K562 (cell line): ENCODE results near the gene FBXL12. TPM values are rescaled to one million over a fixed set of nuclear protein-coding genes. Genes with fewer than 3 reads are reported as not detected.

Experiments
- GABPA ChIP-seq: fragments of 200-800 bp; sonication (Bioruptor generic); conservative IDR thresholded peaks from 2 replicates; pipeline ENCODE4 v1.6.1; 2016; ENCODE audit warnings: low read depth, missing genetic modification characterization, missing compliant biosample characterization
- NRF1 ChIP-seq, 2 experiments: fragments of 450-650 bp; IDR thresholded peaks in 1 of 2; conservative IDR thresholded peaks in 1 of 2; 2 replicates each; pipeline ENCODE4 v1.6.1; 2014; ENCODE audit warnings: mild to moderate bottlenecking in 2 of 2
- SIN3A ChIP-seq, 2 experiments: fragments of 150-350 bp in 1 of 2; IDR thresholded peaks; 2 replicates each; pipeline ENCODE4 v1.6.1; 2011 to 2016; ENCODE audit warnings: borderline replicate concordance in 2 of 2, low read depth in 2 of 2, low read length in 2 of 2, mild to moderate bottlenecking in 2 of 2, moderate library complexity in 2 of 2; ENCODE audit not compliant: control insufficient read depth in 1 of 2
- ZNF232 ChIP-seq: sonication (generic); formaldehyde crosslinking; IDR thresholded peaks from 2 replicates; pipeline ENCODE4 v1.8.0; 2022; ENCODE audit warnings: mild to moderate bottlenecking, missing genetic modification reagents
- polyA plus RNA-seq, 8 experiments: library from polyadenylated mRNA; depleted of rRNA in 4 of 8; stranded (reverse) in 5 of 8; unstranded in 3 of 8; fragments of >200 nt; fragmentation: Nextera tagmentation in 2 of 8; fragmentation: Illumina TruSeq in 1 of 8; extraction: Ambion mirVana in 2 of 8; extraction: Trizol in 1 of 8; gene quantifications; 2 replicates each; pipeline versions ENCODE4 v1.2.1 to v1.2.3, GENCODE V29; 2011 to 2014; ENCODE audit warnings: inconsistent platforms in 1 of 8, missing spikeins in 1 of 8
- total RNA-seq, 7 experiments: library from RNA; depleted of rRNA in 6 of 7; stranded (reverse); fragments of >200 nt in 6 of 7; fragmentation: Illumina TruSeq in 2 of 7; extraction: Trizol in 2 of 7; gene quantifications; 2 replicates each; pipeline versions ENCODE4 v1.2.1 to v1.2.3, GENCODE V29; 2011 to 2021; ENCODE audit warnings: low replicate concordance in 1 of 7
- TF ChIP-seq, protein P1 (sequence below): sonication (generic); formaldehyde crosslinking; IDR thresholded peaks from 2 replicates; pipeline ENCODE4 v1.8.0; 2022; ENCODE audit warnings: mild to moderate bottlenecking, missing genetic modification reagents
- TF ChIP-seq, protein P2 (sequence below): fragments of 250-450 bp; sonication (Bioruptor Pico); IDR thresholded peaks from 2 replicates; pipeline ENCODE4 v1.5.0; 2021; ENCODE audit warnings: mild to moderate bottlenecking, moderate library complexity
- TF ChIP-seq, protein P3 (sequence below), 2 experiments: fragments of 200-800 bp in 1 of 2; sonication (Bioruptor generic) in 1 of 2; sonication (generic) in 1 of 2; formaldehyde crosslinking in 1 of 2; IDR thresholded peaks in 1 of 2; conservative IDR thresholded peaks in 1 of 2; 2 replicates each; pipeline versions ENCODE4 v1.5.0 to v1.6.1; 2016 to 2020; ENCODE audit warnings: missing compliant biosample characterization in 1 of 2, missing genetic modification characterization in 1 of 2, missing genetic modification reagents in 1 of 2
- TF ChIP-seq, protein P4 (sequence below): fragments of 200-800 bp; sonication (Bioruptor generic); IDR thresholded peaks from 2 replicates; pipeline ENCODE4 v1.6.1; 2016; ENCODE audit warnings: missing genetic modification characterization, missing compliant biosample characterization

The FBXL12 gene
- total and polyA plus RNA-seq, 9 of the 15 experiments (the other 6 are each of a cell fraction or from before 2014, with no cell fraction given), result 2.7 to 40.5 (median 26.5) TPM

DNA sequence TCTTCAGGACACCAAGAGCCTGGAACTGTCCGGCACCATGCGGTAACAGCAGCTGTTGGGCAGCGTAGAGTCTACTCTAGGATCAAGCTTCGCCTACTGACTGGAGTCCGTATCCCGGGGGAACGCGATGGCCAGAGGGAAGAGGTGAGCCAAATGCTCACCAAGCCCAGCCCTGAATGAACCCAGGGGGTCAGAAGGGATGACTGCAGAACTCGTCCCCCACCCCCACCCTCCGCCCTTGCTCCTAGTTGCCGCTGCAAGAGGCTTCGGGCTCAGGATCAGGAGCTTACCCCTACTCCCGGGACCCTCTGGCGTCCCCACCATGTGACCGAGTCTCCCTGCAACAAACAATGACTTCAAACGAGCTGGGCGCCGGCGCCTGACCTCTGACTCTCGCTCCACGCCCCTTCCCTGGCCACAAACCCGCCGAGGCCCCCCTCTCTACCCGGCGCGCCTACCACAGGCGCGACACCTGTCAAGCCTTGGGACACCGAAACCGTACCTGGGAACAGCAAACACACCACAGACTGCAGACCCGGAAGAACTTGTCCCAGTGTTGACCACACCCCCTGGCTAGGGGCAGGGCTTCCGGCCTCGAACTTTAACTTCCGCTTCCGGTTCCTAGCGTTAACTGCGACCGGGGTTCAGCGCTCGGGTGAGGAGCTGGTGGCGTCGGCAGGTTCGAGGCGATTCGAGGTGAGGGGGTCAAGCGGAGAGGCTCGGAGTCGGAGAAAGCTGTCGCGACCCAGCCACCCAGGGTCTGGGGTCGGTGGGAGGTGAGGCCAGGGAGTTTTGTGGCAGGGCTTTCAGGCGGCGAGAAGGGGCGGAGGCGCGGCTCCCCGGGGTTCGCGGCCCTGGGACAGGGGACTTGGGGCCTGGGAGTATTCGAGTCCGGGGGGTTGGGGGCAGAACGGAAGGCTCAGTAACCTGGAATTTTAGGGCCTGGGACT lies 8.7 kb upstream of the FBXL12 start, which contains the start of gene UBL5 (continued):
- TF ChIP-seq ZNF232 (CRISPR knock-in tag) (no peak), SIN3A (IDR thresholded peaks at IDR 0.05; ENCODE audit: borderline replicate concordance in 2 of 2, control insufficient read depth in 1 of 2, low read depth in 2 of 2, low read length in 2 of 2) (peak in 1 of 2 experiments; percentile 93; a peak in 3 of 4 replicates), NRF1 (conservative IDR thresholded peaks at IDR 0.05 in 1 of 2, IDR thresholded peaks at IDR 0.05 in 1 of 2) (0 out of 4 replicates have a peak, but pooled peaks of 1 of the 2 experiments have one; percentile 21), GABPA (tag) (peak; percentile 99)
- TF ChIP-seq, protein P1, sequence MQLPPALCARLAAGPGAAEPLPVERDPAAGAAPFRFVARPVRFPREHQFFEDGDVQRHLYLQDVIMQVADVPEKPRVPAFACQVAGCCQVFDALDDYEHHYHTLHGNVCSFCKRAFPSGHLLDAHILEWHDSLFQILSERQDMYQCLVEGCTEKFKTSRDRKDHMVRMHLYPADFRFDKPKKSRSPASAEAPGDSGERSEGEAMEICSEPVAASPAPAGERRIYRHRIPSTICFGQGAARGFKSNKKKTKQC (CRISPR knock-in tag), result 0 out of 2 replicates have a peak, but pooled peaks have one; percentile 7
- TF ChIP-seq, protein P2, sequence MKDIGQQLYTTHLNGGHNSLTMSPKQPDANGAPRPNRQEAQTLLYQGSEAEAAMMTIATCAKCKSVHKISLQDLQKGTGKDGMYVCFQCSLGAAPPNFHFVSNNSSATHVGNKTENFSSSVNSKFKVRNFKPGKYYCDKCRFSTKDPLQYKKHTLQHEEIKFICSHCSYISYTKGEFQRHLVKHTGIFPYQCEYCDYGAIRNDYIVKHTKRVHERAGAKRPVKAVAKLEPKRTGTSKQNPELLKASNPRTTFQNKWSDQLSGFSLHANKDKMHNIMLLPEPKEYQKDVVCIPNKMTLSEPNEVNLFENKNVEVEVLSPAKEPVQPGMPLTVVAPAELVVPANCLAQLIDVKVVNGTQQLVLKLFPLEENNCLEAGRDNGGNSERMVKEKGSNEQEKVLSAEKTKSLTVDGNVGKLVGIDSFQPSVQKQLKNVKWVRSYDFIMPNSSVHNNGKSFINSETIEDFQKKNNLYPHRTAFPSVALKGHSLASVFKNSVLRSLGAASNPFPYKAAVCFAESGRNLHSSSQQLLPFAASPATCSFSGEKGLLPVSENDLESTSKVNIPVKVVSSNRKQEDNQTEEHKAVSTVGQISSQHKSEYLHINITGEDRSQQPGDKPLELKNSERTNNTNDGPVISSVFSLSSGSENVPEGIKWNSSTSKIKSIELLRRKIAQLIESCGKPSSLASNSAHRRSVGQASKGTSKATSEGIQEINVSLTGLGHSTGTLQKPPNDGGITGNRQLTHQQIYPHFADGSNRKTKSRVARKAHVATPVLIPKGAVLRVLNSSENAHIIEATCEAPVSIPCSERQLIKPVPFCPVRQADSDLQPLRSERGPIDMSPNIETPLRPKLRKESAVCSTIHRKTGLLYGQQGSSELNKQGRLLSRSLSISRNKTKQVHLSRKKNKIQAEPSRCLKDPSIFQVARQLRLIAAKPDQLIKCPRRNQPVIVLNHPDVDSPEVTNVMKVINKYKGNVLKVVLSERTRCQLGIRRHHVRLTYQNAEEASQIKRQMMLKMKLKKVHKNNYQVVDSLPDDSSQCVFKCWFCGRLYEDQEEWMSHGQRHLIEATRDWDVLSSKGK (CRISPR knock-in tag), result no peak
- TF ChIP-seq, protein P3, sequence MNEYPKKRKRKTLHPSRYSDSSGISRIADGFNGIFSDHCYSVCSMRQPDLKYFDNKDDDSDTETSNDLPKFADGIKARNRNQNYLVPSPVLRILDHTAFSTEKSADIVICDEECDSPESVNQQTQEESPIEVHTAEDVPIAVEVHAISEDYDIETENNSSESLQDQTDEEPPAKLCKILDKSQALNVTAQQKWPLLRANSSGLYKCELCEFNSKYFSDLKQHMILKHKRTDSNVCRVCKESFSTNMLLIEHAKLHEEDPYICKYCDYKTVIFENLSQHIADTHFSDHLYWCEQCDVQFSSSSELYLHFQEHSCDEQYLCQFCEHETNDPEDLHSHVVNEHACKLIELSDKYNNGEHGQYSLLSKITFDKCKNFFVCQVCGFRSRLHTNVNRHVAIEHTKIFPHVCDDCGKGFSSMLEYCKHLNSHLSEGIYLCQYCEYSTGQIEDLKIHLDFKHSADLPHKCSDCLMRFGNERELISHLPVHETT (CRISPR knock-in tag; conservative IDR thresholded peaks at IDR 0.05 in 1 of 2, IDR thresholded peaks at IDR 0.05 in 1 of 2), result peak in 1 of 2 experiments; percentile 47; a peak in 1 of 4 replicates
- TF ChIP-seq, protein P4, sequence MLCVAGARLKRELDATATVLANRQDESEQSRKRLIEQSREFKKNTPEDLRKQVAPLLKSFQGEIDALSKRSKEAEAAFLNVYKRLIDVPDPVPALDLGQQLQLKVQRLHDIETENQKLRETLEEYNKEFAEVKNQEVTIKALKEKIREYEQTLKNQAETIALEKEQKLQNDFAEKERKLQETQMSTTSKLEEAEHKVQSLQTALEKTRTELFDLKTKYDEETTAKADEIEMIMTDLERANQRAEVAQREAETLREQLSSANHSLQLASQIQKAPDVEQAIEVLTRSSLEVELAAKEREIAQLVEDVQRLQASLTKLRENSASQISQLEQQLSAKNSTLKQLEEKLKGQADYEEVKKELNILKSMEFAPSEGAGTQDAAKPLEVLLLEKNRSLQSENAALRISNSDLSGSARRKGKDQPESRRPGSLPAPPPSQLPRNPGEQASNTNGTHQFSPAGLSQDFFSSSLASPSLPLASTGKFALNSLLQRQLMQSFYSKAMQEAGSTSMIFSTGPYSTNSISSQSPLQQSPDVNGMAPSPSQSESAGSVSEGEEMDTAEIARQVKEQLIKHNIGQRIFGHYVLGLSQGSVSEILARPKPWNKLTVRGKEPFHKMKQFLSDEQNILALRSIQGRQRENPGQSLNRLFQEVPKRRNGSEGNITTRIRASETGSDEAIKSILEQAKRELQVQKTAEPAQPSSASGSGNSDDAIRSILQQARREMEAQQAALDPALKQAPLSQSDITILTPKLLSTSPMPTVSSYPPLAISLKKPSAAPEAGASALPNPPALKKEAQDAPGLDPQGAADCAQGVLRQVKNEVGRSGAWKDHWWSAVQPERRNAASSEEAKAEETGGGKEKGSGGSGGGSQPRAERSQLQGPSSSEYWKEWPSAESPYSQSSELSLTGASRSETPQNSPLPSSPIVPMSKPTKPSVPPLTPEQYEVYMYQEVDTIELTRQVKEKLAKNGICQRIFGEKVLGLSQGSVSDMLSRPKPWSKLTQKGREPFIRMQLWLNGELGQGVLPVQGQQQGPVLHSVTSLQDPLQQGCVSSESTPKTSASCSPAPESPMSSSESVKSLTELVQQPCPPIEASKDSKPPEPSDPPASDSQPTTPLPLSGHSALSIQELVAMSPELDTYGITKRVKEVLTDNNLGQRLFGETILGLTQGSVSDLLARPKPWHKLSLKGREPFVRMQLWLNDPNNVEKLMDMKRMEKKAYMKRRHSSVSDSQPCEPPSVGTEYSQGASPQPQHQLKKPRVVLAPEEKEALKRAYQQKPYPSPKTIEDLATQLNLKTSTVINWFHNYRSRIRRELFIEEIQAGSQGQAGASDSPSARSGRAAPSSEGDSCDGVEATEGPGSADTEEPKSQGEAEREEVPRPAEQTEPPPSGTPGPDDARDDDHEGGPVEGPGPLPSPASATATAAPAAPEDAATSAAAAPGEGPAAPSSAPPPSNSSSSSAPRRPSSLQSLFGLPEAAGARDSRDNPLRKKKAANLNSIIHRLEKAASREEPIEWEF (CRISPR knock-in tag), result no peak
